WTC11 (cell line): ENCODE measurements around the gene YBEY. TPM values are rescaled to one million over a fixed set of nuclear protein-coding genes. Genes with fewer than 3 reads are reported as not detected.

ENCODE experiments used
- ATAC-seq: fragments of 200-7000 bp; cut with Tn5 transposase; 2 replicates; pipeline ENCODE4 v1.10.0; 2021; ENCODE audit warnings: mild to moderate bottlenecking, moderate library complexity
- CTCF ChIA-PET: fragments of 300-600 bp; sonication (Branson Sonifier 250); formaldehyde crosslinking; loops from one replicate; lab custom pipeline; 2021; ENCODE audit warnings: antibody characterized with exemption; lab: Charles Lee
- POLR2A ChIA-PET: fragments of 350-600 bp; sonication (Branson Sonifier 250); formaldehyde crosslinking; loops from one replicate; lab custom pipeline; 2021; ENCODE audit warnings: antibody characterized with exemption; lab: Charles Lee
- DNase-seq: peaks from one replicate; pipeline ENCODE4 v3.0.0; 2021; ENCODE audit warnings: low spot score
- H3K27ac Mint-ChIP-seq: 2 replicates; pipeline ENCODE4 v1.8.0; 2021; ENCODE audit warnings: mixed read lengths
- H3K27me3 Mint-ChIP-seq: 2 replicates; pipeline ENCODE4 v1.8.0; 2021; ENCODE audit warnings: low read depth, mild to moderate bottlenecking, moderate library complexity, mixed read lengths
- H3K36me3 Mint-ChIP-seq: 2 replicates; pipeline ENCODE4 v1.8.0; 2021; ENCODE audit warnings: mixed read lengths
- H3K4me1 Mint-ChIP-seq: 2 replicates; pipeline ENCODE4 v1.8.0; 2022; ENCODE audit warnings: mixed read lengths
- H3K4me3 Mint-ChIP-seq: 2 replicates; pipeline ENCODE4 v1.8.0; 2021; ENCODE audit warnings: mild to moderate bottlenecking, moderate library complexity, mixed read lengths
- H3K9me3 Mint-ChIP-seq: 2 replicates; pipeline ENCODE4 v1.8.0; 2021; ENCODE audit warnings: mixed read lengths
- ARID4B ChIP-seq: sonication (generic); formaldehyde crosslinking; IDR thresholded peaks from 2 replicates; pipeline ENCODE4 v1.8.0; 2023; ENCODE audit warnings: missing genetic modification reagents, mild to moderate bottlenecking, borderline replicate concordance
- E2F1 ChIP-seq: sonication (generic); formaldehyde crosslinking; IDR thresholded peaks from 2 replicates; pipeline ENCODE4 v1.8.0; 2022; ENCODE audit warnings: mild to moderate bottlenecking, missing genetic modification reagents
- E2F4 ChIP-seq: sonication (generic); formaldehyde crosslinking; IDR thresholded peaks from 2 replicates; pipeline ENCODE4 v1.8.1; 2022; ENCODE audit warnings: low read depth, mild to moderate bottlenecking, moderate library complexity, missing genetic modification reagents, borderline replicate concordance
- FOXJ3 ChIP-seq: sonication (generic); formaldehyde crosslinking; IDR thresholded peaks from 2 replicates; pipeline ENCODE4 v1.9.0; 2021; ENCODE audit warnings: missing genetic modification reagents, mild to moderate bottlenecking, borderline replicate concordance
- FOXP4 ChIP-seq: sonication (generic); formaldehyde crosslinking; IDR thresholded peaks from 2 replicates; pipeline ENCODE4 v1.8.0; 2022; ENCODE audit warnings: mild to moderate bottlenecking, missing genetic modification reagents
- GRHL2 ChIP-seq: fragments of 250-450 bp; sonication (Bioruptor Pico); IDR thresholded peaks from 2 replicates; pipeline ENCODE4 v1.8.0; 2022; ENCODE audit warnings: mild to moderate bottlenecking, moderate library complexity; ENCODE audit not compliant: insufficient replicate concordance, severe bottlenecking
- MAX ChIP-seq: sonication (generic); formaldehyde crosslinking; IDR thresholded peaks from 2 replicates; pipeline ENCODE4 v1.8.0; 2022; ENCODE audit warnings: mild to moderate bottlenecking, missing genetic modification reagents
- NFE2L1 ChIP-seq: sonication (generic); formaldehyde crosslinking; IDR thresholded peaks from 2 replicates; pipeline ENCODE4 v1.8.1; 2023; ENCODE audit warnings: missing genetic modification reagents
- PREB ChIP-seq: sonication (generic); formaldehyde crosslinking; IDR thresholded peaks from 2 replicates; pipeline ENCODE4 v1.8.1; 2022; ENCODE audit warnings: mild to moderate bottlenecking, missing genetic modification reagents, moderate library complexity, borderline replicate concordance
- SMAD4 ChIP-seq: sonication (generic); formaldehyde crosslinking; IDR thresholded peaks from 2 replicates; pipeline ENCODE4 v1.8.0; 2022; ENCODE audit warnings: mild to moderate bottlenecking, missing genetic modification reagents
- STAT6 ChIP-seq: sonication (generic); formaldehyde crosslinking; conservative IDR thresholded peaks from 2 replicates; pipeline ENCODE4 v1.8.1; 2023; ENCODE audit warnings: mild to moderate bottlenecking, low read depth, missing genetic modification reagents, moderate library complexity
- TEAD1 ChIP-seq: sonication (generic); formaldehyde crosslinking; IDR thresholded peaks from 2 replicates; pipeline ENCODE4 v1.8.0; 2022; ENCODE audit warnings: mild to moderate bottlenecking, missing genetic modification reagents
- ZNF121 ChIP-seq: sonication (generic); formaldehyde crosslinking; IDR thresholded peaks from 2 replicates; pipeline ENCODE4 v1.8.0; 2023; ENCODE audit warnings: missing genetic modification reagents
- ZNF138 ChIP-seq: sonication (generic); formaldehyde crosslinking; conservative IDR thresholded peaks from 2 replicates; pipeline ENCODE4 v1.8.1; 2022; ENCODE audit warnings: mild to moderate bottlenecking, moderate library complexity, missing genetic modification reagents
- ZNF219 ChIP-seq: sonication (generic); formaldehyde crosslinking; IDR thresholded peaks from 2 replicates; pipeline ENCODE4 v1.8.0; 2023; ENCODE audit warnings: missing genetic modification reagents, mild to moderate bottlenecking, borderline replicate concordance
- ZNF416 ChIP-seq: fragments of 250-450 bp; sonication (Bioruptor Pico); IDR thresholded peaks from 2 replicates; pipeline ENCODE4 v1.9.0; 2021; ENCODE audit warnings: mild to moderate bottlenecking, inconsistent platforms
- ZNF423 ChIP-seq: fragments of 250-450 bp; sonication (Bioruptor Pico); IDR thresholded peaks from 2 replicates; pipeline ENCODE4 v2.1.2; 2022; ENCODE audit warnings: mild to moderate bottlenecking, moderate library complexity
- ZSCAN18 ChIP-seq: fragments of 250-450 bp; sonication (Bioruptor Pico); IDR thresholded peaks from 2 replicates; pipeline ENCODE4 v2.1.2; 2022; ENCODE audit warnings: mild to moderate bottlenecking, moderate library complexity
- total RNA-seq: library from RNA; stranded (reverse); gene quantifications from 3 replicates; pipeline ENCODE4 v1.2.3, GENCODE V29; 2021

Gene YBEY
- total RNA-seq, 1 experiment from 2014 or later: 27.4 TPM

- H3K36me3 Mint-ChIP-seq: peaks cover 83% of the 10 kb centered on the region
- POLR2A ChIA-PET: no interaction called here
Measured at GRCh38 chr21:46237474-46237873, 48.7 kb upstream of the YBEY start.

GRCh38 chr21:46239817-46240325 lies 46.3 kb upstream of the YBEY start:
- Mint-ChIP-seq H3K27me3 (no peaks in the 10 kb centered on the region), H3K9me3 (no peaks in the 10 kb centered on the region), H3K27ac (peak overlapping the region; percentile 49; the same call in 1 of the 2 replicates), H3K36me3 (peaks cover 81% of the 10 kb centered on the region), H3K4me1 (peaks cover 2% of the 10 kb centered on the region; the same call in 1 of the 2 replicates), H3K4me3 (no peak overlapping the region)
- CTCF ChIA-PET: interaction anchor here (0.6 to 2.1 kb wide), 3 partner anchors 11 to 98 kb away, joined by 3 to 11 read pairs (median 3); partner anchors contain the start of gene LSS
- POLR2A ChIA-PET: no interaction called here
- ATAC-seq (no peak), DNase-seq (no peak)
- TF ChIP-seq GRHL2 (CRISPR knock-in tag): no peak
- no peak for TF ChIP-seq ARID4B (CRISPR knock-in tag)
- no peak for TF ChIP-seq ZSCAN18 (CRISPR knock-in tag)
- no peak for TF ChIP-seq SMAD4 (CRISPR knock-in tag)
- no peak for TF ChIP-seq ZNF219 (CRISPR knock-in tag)
- no peak for TF ChIP-seq E2F4 (CRISPR knock-in tag)
- TF ChIP-seq MAX (CRISPR knock-in tag): no peak
- no peak for TF ChIP-seq FOXP4 (CRISPR knock-in tag)
- no peak for TF ChIP-seq STAT6 (CRISPR knock-in tag)
- no peak for TF ChIP-seq ZNF416 (CRISPR knock-in tag)
- no peak for TF ChIP-seq NFE2L1 (CRISPR knock-in tag)
- TF ChIP-seq ZNF423 (CRISPR knock-in tag): no peak
- TF ChIP-seq TEAD1 (CRISPR knock-in tag): no peak

More at GRCh38 chr21:46237474-46237873, 48.7 kb upstream of the YBEY start:
- CTCF ChIA-PET: no interaction called here
- Mint-ChIP-seq H3K4me1 (peaks cover 2% of the 10 kb centered on the region; the same call in 1 of the 2 replicates), H3K27me3 (no peaks in the 10 kb centered on the region), H3K27ac (no peak overlapping the region), H3K9me3 (peaks cover 20% of the 10 kb centered on the region), H3K4me3 (no peak overlapping the region)
- DNase-seq (no peak), ATAC-seq (no peak)
- no peak for TF ChIP-seq PREB (CRISPR knock-in tag)
- no peak for TF ChIP-seq ZNF121 (CRISPR knock-in tag)
- TF ChIP-seq FOXJ3: no peak
- TF ChIP-seq ZNF219 (CRISPR knock-in tag): no peak
- no peak for TF ChIP-seq E2F1
- no peak for TF ChIP-seq ZNF138
